Upper lobe of right lung (tissue), 1 donor: Measurements from ENCODE around the gene ZBTB17. TPM values are rescaled to one million over a fixed set of nuclear protein-coding genes. Genes with fewer than 3 reads are reported as not detected.

Experiments used
- ATAC-seq: fragments of 200-7000 bp; cut with Tn5 transposase; one replicate; pipeline ENCODE4 v1.9.1; 2020; ENCODE audit warnings: mild to moderate bottlenecking, moderate library complexity
- DNase-seq: peaks from one replicate; pipeline ENCODE4 v3.0.0-alpha.2; 2020
- H3K27ac ChIP-seq: fragments of 200-600 bp; one replicate; pipeline ENCODE4 v1.8.0; 2022
- H3K27me3 ChIP-seq: fragments of 200-600 bp; one replicate; pipeline ENCODE4 v1.8.0; 2022; ENCODE audit warnings: mild to moderate bottlenecking
- H3K36me3 ChIP-seq: fragments of 200-600 bp; one replicate; pipeline ENCODE4 v1.8.0; 2022
- H3K4me1 ChIP-seq: fragments of 200-600 bp; one replicate; pipeline ENCODE4 v1.8.0; 2022
- H3K4me3 ChIP-seq: fragments of 200-600 bp; one replicate; pipeline ENCODE4 v1.8.0; 2022; ENCODE audit warnings: mild to moderate bottlenecking
- H3K9me3 ChIP-seq: fragments of 200-600 bp; one replicate; pipeline ENCODE4 v1.8.0; 2022
- CTCF ChIP-seq: fragments of 200-600 bp; IDR thresholded peaks from one replicate; pipeline ENCODE4 v1.8.0; 2022; ENCODE audit warnings: antibody characterized with exemption
- intact Hi-C: fragments of 100-400 bp; cut with DNase I; formaldehyde crosslinking; loops from one replicate; pipeline ENCODE4 v1.11.0; 2022
- total RNA-seq: library from RNA; stranded (reverse); fragmentation: NEBNext Ultra II Directional; extraction: Animal tissue kit (Norgen Biotek cat#: 25700); gene quantifications from one replicate; pipeline ENCODE4 v1.2.1, GENCODE V29; 2021
- donor health status: DM: no; HTN: yes; CAD: no; lungs with severe emphysema.

ZBTB17 gene
- total RNA-seq, 1 donor from 2014 or later: 42.3 TPM

- Histone ChIP-seq H3K4me1 (peaks cover 41% of the 10 kb centered on the region), H3K36me3 (peaks cover 55% of the 10 kb centered on the region), H3K27me3 (no peaks in the 10 kb centered on the region), H3K27ac (no peak overlapping the region), H3K4me3 (no peak overlapping the region), H3K9me3 (no peaks in the 10 kb centered on the region)
- intact Hi-C loops: no loop called here
- no peak for ATAC-seq
- DNase-seq: no peak
- no peak for TF ChIP-seq CTCF
These were observed 29.1 kb downstream of the ZBTB17 start for GRCh38 chr1:15946571-15947381.

- Histone ChIP-seq H3K4me3 (no peak overlapping the region), H3K4me1 (peaks cover 33% of the 10 kb centered on the region), H3K27me3 (no peaks in the 10 kb centered on the region), H3K36me3 (peaks cover 63% of the 10 kb centered on the region), H3K27ac (no peak overlapping the region), H3K9me3 (no peaks in the 10 kb centered on the region)
- DNase-seq: no peak
- intact Hi-C loops: no loop called here
- TF ChIP-seq CTCF: no peak
- ATAC-seq: no peak
These were observed 30.0 kb downstream of the ZBTB17 start for GRCh38 chr1:15945832-15946448.

GRCh38 chr1:15945011-15945831, 30.7 kb downstream of the ZBTB17 start:
- no peak for TF ChIP-seq CTCF
- peaks cover 25% of the 10 kb centered on the region for H3K4me1 ChIP-seq
- H3K36me3 ChIP-seq: peaks cover 71% of the 10 kb centered on the region
- H3K27me3 ChIP-seq: no peaks in the 10 kb centered on the region
- H3K27ac ChIP-seq: no peak overlapping the region
- no peak overlapping the region for H3K4me3 ChIP-seq
- no peaks in the 10 kb centered on the region for H3K9me3 ChIP-seq
- DNase-seq (no peak), ATAC-seq (no peak)
- intact Hi-C loops: no loop called here

- DNase-seq: no peak
- no peaks in the 10 kb centered on the region for H3K27me3 ChIP-seq
- intact Hi-C loops: no loop called here
- no peak overlapping the region for H3K27ac ChIP-seq
- H3K9me3 ChIP-seq: no peaks in the 10 kb centered on the region
- no peak for TF ChIP-seq CTCF
- no peak for ATAC-seq
- H3K4me1 ChIP-seq: peaks cover 23% of the 10 kb centered on the region
- H3K36me3 ChIP-seq: peaks cover 78% of the 10 kb centered on the region
- no peak overlapping the region for H3K4me3 ChIP-seq
These were observed 31.4 kb downstream of the ZBTB17 start for GRCh38 chr1:15944308-15945010.

GRCh38 chr1:15943992-15944307, 32.0 kb downstream of the ZBTB17 start:
- no peak for ATAC-seq
- DNase-seq: no peak
- peaks cover 83% of the 10 kb centered on the region for H3K36me3 ChIP-seq

More at GRCh38 chr1:15943992-15944307, 32.0 kb downstream of the ZBTB17 start:
- intact Hi-C loops: no loop called here
- Histone ChIP-seq H3K4me1 (peaks cover 23% of the 10 kb centered on the region), H3K9me3 (no peaks in the 10 kb centered on the region), H3K27me3 (no peaks in the 10 kb centered on the region), H3K4me3 (no peak overlapping the region), H3K27ac (no peak overlapping the region)
- no peak for TF ChIP-seq CTCF
